Psoas muscle (tissue), 8 donors: Measurements from ENCODE around the gene TWF2. TPM values are rescaled to one million over a fixed set of nuclear protein-coding genes. Genes with fewer than 3 reads are reported as not detected.

ENCODE experiments used
- ATAC-seq, 4 donors: fragments of 200-7000 bp; cut with Tn5 transposase; one replicate each; pipeline ENCODE4 v1.9.1; 2020; ENCODE audit warnings: moderate library complexity in 3 of 4, mild to moderate bottlenecking in 2 of 4
- DNase-seq, 2 donors: peaks; one replicate each; pipeline ENCODE4 v3.0.0-alpha.2; 2020
- H3K27ac ChIP-seq: fragments of 200-600 bp; one replicate; pipeline ENCODE4 v1.8.0; 2022
- H3K27me3 ChIP-seq, 3 donors: fragments of 200-600 bp in 1 of 3; one replicate each; pipeline versions ENCODE4 v1.6.1 to v1.8.0; 2013 to 2022; ENCODE audit warnings: low read length in 2 of 3, mild to moderate bottlenecking in 2 of 3, moderate library complexity in 1 of 3; ENCODE audit not compliant: insufficient read depth in 3 of 3
- H3K36me3 ChIP-seq, 2 donors: fragments of 200-600 bp in 1 of 2; one replicate each; pipeline versions ENCODE4 v1.6.1 to v1.8.0; 2013 to 2022; ENCODE audit warnings: low read depth in 1 of 2, mild to moderate bottlenecking in 1 of 2, moderate library complexity in 1 of 2; ENCODE audit not compliant: insufficient read depth in 1 of 2
- H3K4me1 ChIP-seq: fragments of 200-600 bp; one replicate; pipeline ENCODE4 v1.8.0; 2022
- H3K4me3 ChIP-seq: fragments of 200-600 bp; one replicate; pipeline ENCODE4 v1.8.0; 2022; ENCODE audit warnings: mild to moderate bottlenecking
- H3K9me3 ChIP-seq: fragments of 200-600 bp; one replicate; pipeline ENCODE4 v1.8.0; 2022
- WGBS, 3 donors: extraction: QIAGEN DNeasy Blood & Tissue Kit; methylation state at CpG; one replicate each; pipeline versions ENCODE4 v1.1.6 to v1.1.7; 2013; 5-methylcytosine and 5-hydroxymethylcytosine counted together
- intact Hi-C, 2 donors: fragments of 100-400 bp; cut with DNase I; formaldehyde crosslinking; loops; one replicate each; pipeline versions ENCODE4 v1.11.0 to v1.14.2; 2022
- polyA plus RNA-seq, 3 donors: library from polyadenylated mRNA; stranded (reverse); fragments of 200-250 nt; gene quantifications; one replicate each; pipeline ENCODE4 v1.2.3, GENCODE V29; 2013
- total RNA-seq, 4 donors: library from RNA; stranded (reverse); fragmentation: NEBNext Ultra II Directional in 2 of 4; extraction: Animal tissue kit (Norgen Biotek cat#: 25700) in 2 of 4; gene quantifications; one replicate each; pipeline versions ENCODE4 v1.2.1 to v1.2.4, GENCODE V29; 2021 to 2023
- TF ChIP-seq, protein P1 (sequence below): fragments of 200-600 bp; IDR thresholded peaks from one replicate; pipeline ENCODE4 v1.8.0; 2022; ENCODE audit warnings: antibody characterized with exemption
- donor health status: healthy with polysubstance abuse.
- donor health status: DM: no; HTN: no; CAD: no; lungs with moderate emphysema.
- donor health status: Bipolar disorder and iron deficiency.
- donor health status: healthy.
- donor health status: DM: yes; HTN: yes; CAD: no.
- donor health status: DM: no; HTN: no; CAD: no.
- donor health status: DM: no; HTN: no; CAD: no.
- donor health status: DM: yes; HTN: yes; CAD: no.

TWF2 gene
- total and polyA plus RNA-seq, 7 donors, result 19.6 to 224 (median 136) TPM

DNA sequence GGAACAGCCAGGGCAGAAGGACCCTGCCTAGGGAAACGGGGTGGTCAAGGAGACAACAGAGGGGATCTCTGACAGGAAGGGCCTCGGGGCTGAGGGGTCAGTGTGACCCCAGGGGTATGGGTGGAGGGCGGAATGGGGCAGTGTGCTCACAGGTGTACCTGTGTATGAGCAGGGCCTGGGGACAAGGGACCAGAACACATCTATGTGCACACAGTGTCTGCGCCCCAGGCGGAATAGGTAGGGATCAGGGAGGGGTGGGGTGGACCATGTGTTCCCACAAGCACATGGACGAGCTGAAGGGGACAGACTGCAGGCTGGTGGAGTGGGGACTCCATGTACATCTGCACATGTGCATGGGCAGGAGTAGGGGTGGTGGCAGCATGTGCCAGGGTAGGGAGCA is 8.5 kb downstream of the TWF2 start:
- no peaks in the 10 kb centered on the region for H3K27me3 ChIP-seq
- H3K4me3 ChIP-seq, result no peak overlapping the region
- intact Hi-C loops, result loop anchor here (2.0 kb wide), 2 partner anchors 110 to 216 kb away; no protein-coding TSS in a partner anchor
- no peaks in the 10 kb centered on the region for H3K9me3 ChIP-seq
- DNase-seq (peak; percentile 11 to 36), ATAC-seq (no peak)
- WGBS, 3 donors, result 86 to 92% (median 91%) methylated on average over 6 of the region's 6 CpGs
- peaks cover 0 to 57% of the 10 kb centered on the region in 2 donors for H3K36me3 ChIP-seq
- H3K27ac ChIP-seq, result no peak overlapping the region
- TF ChIP-seq, protein P1, sequence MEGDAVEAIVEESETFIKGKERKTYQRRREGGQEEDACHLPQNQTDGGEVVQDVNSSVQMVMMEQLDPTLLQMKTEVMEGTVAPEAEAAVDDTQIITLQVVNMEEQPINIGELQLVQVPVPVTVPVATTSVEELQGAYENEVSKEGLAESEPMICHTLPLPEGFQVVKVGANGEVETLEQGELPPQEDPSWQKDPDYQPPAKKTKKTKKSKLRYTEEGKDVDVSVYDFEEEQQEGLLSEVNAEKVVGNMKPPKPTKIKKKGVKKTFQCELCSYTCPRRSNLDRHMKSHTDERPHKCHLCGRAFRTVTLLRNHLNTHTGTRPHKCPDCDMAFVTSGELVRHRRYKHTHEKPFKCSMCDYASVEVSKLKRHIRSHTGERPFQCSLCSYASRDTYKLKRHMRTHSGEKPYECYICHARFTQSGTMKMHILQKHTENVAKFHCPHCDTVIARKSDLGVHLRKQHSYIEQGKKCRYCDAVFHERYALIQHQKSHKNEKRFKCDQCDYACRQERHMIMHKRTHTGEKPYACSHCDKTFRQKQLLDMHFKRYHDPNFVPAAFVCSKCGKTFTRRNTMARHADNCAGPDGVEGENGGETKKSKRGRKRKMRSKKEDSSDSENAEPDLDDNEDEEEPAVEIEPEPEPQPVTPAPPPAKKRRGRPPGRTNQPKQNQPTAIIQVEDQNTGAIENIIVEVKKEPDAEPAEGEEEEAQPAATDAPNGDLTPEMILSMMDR, result no peak
- peaks cover 23% of the 10 kb centered on the region for H3K4me1 ChIP-seq

DNA sequence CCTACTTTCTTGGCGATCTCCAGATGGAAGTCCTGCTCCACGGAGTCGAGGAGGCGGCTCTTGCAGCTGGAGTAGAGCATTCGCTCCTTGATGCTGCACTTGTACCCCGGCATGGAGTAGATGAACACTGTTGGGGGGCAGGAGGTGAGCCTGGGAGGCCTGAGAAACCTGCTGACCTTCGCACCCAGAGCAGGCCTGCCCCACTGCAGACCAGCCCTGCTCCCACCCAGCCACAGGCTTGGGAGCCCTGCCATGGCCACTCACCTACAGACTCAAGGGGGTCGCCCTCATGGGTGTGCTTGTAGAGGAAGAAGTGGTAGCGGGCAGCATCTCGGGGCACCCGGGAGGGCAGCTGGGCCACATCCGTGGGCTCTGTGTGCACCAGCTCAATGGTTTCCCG is 9.3 kb downstream of the TWF2 start:
- no peaks in the 10 kb centered on the region for H3K9me3 ChIP-seq
- DNase-seq (peak in 1 of 2 donors; percentile 34), ATAC-seq (no peak)
- H3K4me1 ChIP-seq, result peaks cover 16% of the 10 kb centered on the region
- intact Hi-C loops, result loop anchor here (2.0 kb wide), 2 partner anchors 111 to 217 kb away; no protein-coding TSS in a partner anchor
- no peak overlapping the region for H3K27ac ChIP-seq
- H3K27me3 ChIP-seq, result no peaks in the 10 kb centered on the region
- H3K36me3 ChIP-seq, result peaks cover 0 to 57% of the 10 kb centered on the region in 2 donors
- WGBS, 3 donors, result 87 to 93% (median 92%) methylated on average over 13 of the region's 13 CpGs
- TF ChIP-seq, protein P1, result no peak
- H3K4me3 ChIP-seq, result no peak overlapping the region

DNA sequence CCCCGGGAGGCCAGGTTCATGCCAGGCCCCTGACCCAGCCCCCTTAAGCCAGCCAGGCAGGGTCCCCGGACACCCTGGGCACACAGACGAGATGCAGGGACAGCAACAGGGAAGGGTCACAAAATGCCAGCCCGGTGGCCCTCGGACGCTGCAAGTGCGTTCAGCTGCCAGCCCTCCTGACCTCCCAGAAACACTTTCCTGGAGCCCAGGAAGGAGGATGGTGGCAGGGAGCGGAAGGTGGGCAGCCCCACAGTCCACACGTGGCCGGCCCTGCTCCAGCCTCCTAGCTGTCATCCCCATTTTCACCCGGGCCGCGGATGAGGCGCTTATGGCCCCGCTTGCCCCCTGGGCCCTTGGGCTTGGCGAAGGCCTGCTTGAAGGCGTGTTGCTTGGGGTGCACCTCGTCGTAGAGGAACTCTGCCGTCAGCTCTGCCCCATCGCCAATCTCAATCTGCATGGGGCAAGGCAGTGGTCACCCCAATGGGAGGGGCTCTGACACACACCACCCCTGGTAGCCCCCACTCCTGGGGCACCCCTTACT is 10.1 kb downstream of the TWF2 start:
- no peak for ATAC-seq
- no peaks in the 10 kb centered on the region for H3K9me3 ChIP-seq
- peak; percentile 9 to 44 for DNase-seq
- H3K36me3 ChIP-seq, result peaks cover 0 to 57% of the 10 kb centered on the region in 2 donors
- TF ChIP-seq, protein P1, result no peak
- WGBS, 3 donors, result 79 to 92% (median 86%) methylated on average over 21 of the region's 21 CpGs
- H3K4me3 ChIP-seq, result no peak overlapping the region
- intact Hi-C loops, result no loop called here
- peaks cover 16% of the 10 kb centered on the region for H3K4me1 ChIP-seq
- H3K27ac ChIP-seq, result peak overlapping the region; percentile 4
- H3K27me3 ChIP-seq, result no peaks in the 10 kb centered on the region

DNA sequence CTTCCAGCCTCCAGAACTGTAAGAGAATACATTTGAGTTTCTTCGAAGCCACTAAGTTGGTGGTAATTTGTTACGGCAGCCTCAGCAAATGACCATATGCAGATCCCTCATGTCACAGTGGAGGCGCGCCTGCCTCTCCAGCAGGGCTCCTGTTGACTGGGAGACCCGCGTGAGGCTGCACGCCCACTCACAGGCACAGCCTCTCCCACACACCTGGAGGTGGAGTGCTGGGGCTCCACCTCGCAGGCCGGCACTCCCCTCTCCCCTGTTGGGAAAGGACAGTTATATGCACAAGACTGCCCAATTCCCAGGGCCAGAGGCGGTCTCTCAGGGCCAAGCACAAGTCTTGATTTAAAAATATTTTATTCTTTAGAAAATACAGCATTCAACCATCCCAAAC is 10.7 kb downstream of the TWF2 start:
- Histone ChIP-seq H3K9me3 (no peaks in the 10 kb centered on the region), H3K4me1 (peaks cover 16% of the 10 kb centered on the region), H3K36me3 (peaks cover 0 to 53% of the 10 kb centered on the region in 2 donors), H3K4me3 (no peak overlapping the region), H3K27me3 (no peaks in the 10 kb centered on the region), H3K27ac (no peak overlapping the region)
- WGBS, 3 donors, result 84 to 86% (median 85%) methylated on average over 10 of the region's 10 CpGs
- intact Hi-C loops, result no loop called here
- ATAC-seq (no peak), DNase-seq (peak in 1 of 2 donors; percentile 36)
- TF ChIP-seq, protein P1, result no peak

DNA sequence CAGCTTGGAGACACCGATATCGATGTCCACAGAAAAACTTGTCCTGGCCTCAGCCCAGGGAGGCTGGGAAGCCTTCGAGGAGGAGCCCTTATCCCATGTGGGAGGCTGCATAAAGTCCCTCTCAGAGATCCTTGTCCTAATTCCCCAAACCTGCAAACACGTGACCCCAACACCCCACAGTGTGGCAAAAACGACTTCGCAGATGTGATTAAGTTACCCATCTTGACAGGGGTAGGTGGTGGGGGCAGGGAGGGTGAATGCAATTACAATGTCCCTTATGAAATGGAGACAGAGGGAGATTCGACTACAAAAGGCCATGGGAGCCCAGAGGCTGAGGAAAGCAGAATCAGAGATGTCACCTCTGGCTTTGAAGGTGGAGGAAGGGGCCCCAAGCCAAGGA is 11.2 kb downstream of the TWF2 start:
- Histone ChIP-seq H3K27me3 (no peaks in the 10 kb centered on the region), H3K4me1 (peaks cover 13% of the 10 kb centered on the region), H3K36me3 (peaks cover 0 to 49% of the 10 kb centered on the region in 2 donors)

More for the DNA sequence above, 11.2 kb downstream of the TWF2 start:
- 56 to 73% (median 63%) methylated on average over 7 of the region's 7 CpGs for WGBS, 3 donors
- Histone ChIP-seq H3K9me3 (no peaks in the 10 kb centered on the region), H3K27ac (no peak overlapping the region), H3K4me3 (no peak overlapping the region)
- intact Hi-C loops, result no loop called here
- no peak for ATAC-seq
- TF ChIP-seq, protein P1, result no peak
- DNase-seq, result no peak
